A549 treated with Hydrocortisone at 1 μM for 4 hours (cell line): ENCODE measurements around the gene ASNSD1. TPM values are rescaled to one million over a fixed set of nuclear protein-coding genes. Genes with fewer than 3 reads are reported as not detected.

Experiments
- total RNA-seq: library from RNA; stranded (reverse); fragments of 200-300 nt; extraction: Qiagen RNA extraction; gene quantifications from 5 replicates; pipeline ENCODE4 v1.2.3, GENCODE V29; 2022

ASNSD1 gene
- 33.0 to 41.2 TPM (median 35.9 TPM) in 5 replicates for total RNA-seq

GRCh38 chr2:189661148-189661956, at the start of gene ASNSD1:
TSS of gene ASNSD1 (plus strand) at chr2:189661459. CDS start at chr2:189666133, 4,674 bp downstream.

GRCh38 chr2:189674374-189675112, 13.3 kb downstream of the ASNSD1 start, which contains the start of gene ANKAR:
TSS of gene ANKAR (plus strand) at chr2:189674670. CDS start at chr2:189676491, 1,821 bp downstream.

Other genes starting within 250 kb of the ASNSD1 start
- 32.0 to 46.7 TPM (median 36.9 TPM) in 5 replicates for gene WDR75, start 220.0 kb upstream of the ASNSD1 start, total RNA-seq
- gene SLC40A1, start 80.7 kb upstream of the ASNSD1 start, total RNA-seq = 1.5 to 2.9 TPM (median 1.6 TPM) in 5 replicates
- 1.3 to 1.4 TPM (median 1.3 TPM) in 5 replicates for gene ANKAR, start 13.2 kb downstream of the ASNSD1 start, total RNA-seq
- gene OSGEPL1, start 101.3 kb downstream of the ASNSD1 start, total RNA-seq = 3.7 to 5.0 TPM (median 4.6 TPM) in 5 replicates
- gene ORMDL1, start 122.9 kb downstream of the ASNSD1 start, total RNA-seq = 38.5 to 49.0 TPM (median 43.4 TPM) in 5 replicates
- 5.3 to 8.6 TPM (median 7.1 TPM) in 5 replicates for gene PMS1, start 123.0 kb downstream of the ASNSD1 start, total RNA-seq